Ammon's horn (tissue), 1 donor: ENCODE results near the gene MMP21.

Experiments used
- DNase-seq: peaks from one replicate; pipeline ENCODE4 v3.0.0-alpha.2; 2016; ENCODE audit warnings: low spot score

Gene MMP21, protein sequence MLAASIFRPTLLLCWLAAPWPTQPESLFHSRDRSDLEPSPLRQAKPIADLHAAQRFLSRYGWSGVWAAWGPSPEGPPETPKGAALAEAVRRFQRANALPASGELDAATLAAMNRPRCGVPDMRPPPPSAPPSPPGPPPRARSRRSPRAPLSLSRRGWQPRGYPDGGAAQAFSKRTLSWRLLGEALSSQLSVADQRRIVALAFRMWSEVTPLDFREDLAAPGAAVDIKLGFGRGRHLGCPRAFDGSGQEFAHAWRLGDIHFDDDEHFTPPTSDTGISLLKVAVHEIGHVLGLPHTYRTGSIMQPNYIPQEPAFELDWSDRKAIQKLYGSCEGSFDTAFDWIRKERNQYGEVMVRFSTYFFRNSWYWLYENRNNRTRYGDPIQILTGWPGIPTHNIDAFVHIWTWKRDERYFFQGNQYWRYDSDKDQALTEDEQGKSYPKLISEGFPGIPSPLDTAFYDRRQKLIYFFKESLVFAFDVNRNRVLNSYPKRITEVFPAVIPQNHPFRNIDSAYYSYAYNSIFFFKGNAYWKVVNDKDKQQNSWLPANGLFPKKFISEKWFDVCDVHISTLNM

GRCh38 chr10:125775491-125776106 is at the start of gene MMP21:
TSS of gene MMP21 (minus strand) at chr10:125775821. CDS start at chr10:125775821, 0 bp downstream.
- DNase-seq = no peak

DNA sequence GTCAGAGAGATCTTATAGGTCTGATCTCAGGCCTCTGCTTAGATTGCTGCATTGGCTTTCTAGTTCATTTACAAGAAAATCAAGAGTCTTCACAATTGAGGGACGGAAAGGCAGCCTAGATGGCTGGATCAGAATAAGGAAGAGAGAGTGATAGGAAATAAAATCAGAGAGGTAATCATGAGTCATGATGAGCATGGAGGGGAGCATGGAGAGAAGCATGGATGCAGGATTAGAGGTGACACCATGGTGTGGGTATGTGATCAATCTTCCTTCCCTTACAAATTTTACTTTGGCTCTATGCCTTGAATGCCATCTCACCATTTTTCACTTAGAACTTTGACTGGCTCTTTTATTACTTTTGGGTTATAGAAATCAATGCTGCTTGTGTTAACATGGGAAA is 49.1 kb upstream of the MMP21 start:
- no peak for DNase-seq

DNA sequence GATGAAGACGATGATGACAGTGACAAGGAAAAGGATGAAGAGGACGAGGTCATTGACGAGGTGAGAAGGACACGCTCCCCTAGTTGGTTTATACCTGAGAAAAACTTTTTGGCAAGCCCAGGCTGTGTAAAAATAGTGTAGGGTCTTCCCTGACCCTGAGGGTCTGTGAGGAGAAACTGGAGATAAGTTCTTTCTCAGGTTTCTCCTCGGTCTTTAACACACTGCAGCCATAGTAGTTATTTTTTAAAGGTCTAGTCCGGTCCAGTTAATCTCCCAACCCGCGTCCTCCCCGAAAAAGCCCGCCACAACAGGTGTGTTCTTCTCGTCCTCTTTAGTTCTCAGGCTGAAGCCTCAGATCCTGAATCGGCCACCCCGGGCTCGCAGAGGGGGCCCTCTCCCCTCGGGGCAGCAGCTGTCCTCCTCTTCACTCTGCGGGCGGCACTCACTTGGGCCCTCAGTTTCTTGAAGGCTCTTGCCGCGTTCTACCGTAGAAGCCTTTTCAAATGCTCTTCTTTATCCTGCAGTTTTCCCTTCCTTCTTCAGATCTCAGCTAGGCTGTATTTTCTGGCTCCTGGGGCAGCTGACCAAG is 48.1 kb upstream of the MMP21 start:
- no peak for DNase-seq

DNA sequence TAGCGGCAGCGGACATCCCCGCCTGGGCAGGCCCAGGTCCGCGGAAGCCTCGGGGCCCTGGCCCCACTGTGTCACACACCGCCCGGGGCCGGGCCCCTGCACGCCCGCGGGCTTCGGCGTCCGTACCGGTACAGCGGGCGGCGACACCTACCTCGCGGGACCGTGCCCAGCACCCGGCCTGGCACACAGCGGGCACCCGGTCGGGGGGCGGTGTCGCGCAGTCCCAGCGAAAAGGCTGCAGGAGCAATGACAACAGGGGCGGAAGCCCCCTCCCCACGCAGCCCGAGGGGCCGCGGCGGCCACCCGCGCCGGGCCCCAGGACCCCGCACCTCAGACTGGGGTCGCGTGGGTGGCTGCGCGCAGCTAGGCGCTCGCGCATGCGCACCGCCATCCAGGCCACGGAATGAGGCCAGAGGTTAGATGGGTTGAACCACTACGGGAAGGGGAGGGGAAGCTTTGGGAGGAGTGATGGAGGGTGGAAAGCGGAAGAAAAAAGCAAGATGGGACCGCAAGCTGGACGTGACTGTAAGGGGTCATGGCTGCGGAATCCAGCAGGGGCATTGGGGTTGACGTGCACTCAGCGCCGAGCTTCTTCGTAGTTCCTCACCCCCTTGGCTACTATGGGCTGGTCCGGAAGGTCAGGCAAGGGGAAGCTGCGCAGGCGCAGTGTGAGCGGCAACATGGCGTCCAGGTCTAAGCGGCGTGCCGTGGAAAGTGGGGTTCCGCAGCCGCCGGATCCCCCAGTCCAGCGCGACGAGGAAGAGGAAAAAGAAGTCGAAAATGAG is 47.4 kb upstream of the MMP21 start, which contains the start of the genes BCCIP and UROS:
Gene BCCIP, plus strand, starts transcription at position 669 of the 785 bp plus-strand sequence. Its CDS starts 12 bp downstream, at position 681.
Gene UROS, minus strand, starts transcription at position 381 of the 785 bp plus-strand sequence. CDS start 6,759 bp downstream, outside the sequence.
- DNase-seq = peak; percentile 91

- DNase-seq = no peak
Observed at GRCh38 chr10:125820701-125821100, 45.1 kb upstream of the MMP21 start.

GRCh38 chr10:125817337-125817946 is 41.8 kb upstream of the MMP21 start:
- no peak for DNase-seq

DNA sequence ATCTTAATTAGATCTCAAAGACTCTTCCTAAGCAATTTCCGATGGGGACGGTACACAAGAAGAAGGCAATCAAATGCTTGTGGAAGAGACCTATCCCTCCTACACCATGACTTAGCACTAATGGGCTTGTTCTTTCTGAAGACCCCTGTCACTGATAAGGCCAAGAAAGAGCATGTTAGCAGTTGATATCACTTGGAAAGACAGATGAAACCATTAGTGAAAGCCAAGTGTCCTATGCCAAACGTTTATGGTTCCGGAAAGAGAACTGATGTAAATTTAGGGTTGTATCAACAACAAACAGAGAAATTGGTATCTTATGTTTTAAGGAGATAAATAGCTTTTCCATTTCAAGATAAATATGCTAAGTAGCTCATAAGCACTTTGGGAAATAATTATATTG is 40.9 kb upstream of the MMP21 start:
- DNase-seq = no peak

GRCh38 chr10:125815764-125816163 is 40.1 kb upstream of the MMP21 start:
- no peak for DNase-seq

GRCh38 chr10:125812128-125812750 is 36.6 kb upstream of the MMP21 start:
- DNase-seq = no peak

DNA sequence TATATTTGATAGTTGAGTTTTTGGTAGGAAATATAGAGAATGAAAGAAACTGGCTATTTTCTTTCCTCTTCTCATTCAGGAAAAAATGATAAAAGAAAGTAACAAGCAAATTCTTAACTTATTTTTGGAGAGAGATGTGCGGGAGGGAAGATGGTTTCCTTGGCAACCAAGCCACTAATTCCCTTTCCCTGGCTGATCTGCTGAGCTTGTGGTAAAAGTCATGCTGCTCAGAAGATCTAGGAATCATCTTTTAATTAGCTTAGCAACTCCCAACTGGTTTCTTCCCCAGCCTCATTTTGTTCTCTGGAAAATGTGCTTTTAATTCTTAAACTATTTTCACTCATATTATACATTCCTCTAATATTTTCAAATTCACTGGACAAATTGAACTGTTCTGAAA is 35.6 kb upstream of the MMP21 start:
- DNase-seq = no peak

DNA sequence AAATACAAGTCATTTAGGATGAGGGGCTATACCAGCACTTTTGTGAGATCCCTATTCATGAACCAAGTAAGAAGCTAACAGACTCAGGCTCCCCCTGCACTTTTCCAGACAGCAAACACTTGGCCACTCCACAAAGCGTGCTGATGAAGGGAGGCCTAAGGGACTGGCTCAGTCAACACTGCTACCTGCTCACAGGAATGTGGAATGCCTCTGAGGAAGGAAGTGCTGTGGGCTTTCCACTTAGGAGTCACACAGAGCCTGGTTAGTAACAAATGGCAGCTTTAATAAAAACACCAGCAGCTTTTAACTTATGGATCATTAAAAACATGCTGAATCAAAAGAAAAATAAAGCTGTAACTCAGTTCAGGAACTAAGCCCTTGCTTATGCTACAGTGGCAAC is 32.4 kb upstream of the MMP21 start:
- no peak for DNase-seq

GRCh38 chr10:125802739-125803138 is 27.1 kb upstream of the MMP21 start:
- DNase-seq = no peak

DNA sequence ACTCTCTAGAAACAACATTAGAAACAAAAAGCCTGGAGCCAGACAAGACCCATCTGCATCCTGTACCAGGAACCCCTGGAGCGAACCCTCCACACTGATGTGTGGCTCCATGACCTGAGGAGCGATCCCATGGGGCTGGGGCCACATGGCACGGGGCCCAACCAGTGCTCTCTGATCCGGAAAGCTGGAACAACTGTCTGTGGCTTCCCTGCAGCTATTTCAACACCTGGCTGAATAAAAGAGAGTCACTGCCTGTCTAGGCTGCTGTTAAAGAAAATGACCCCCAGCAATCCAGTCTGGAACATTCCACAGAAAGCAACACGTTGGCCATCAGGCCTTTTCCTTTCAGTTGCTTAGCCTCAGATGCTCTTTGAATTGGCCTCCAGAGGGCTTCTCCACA is 26.5 kb upstream of the MMP21 start:
- no peak for DNase-seq

GRCh38 chr10:125801574-125801973 is 26.0 kb upstream of the MMP21 start:
- DNase-seq = no peak

- DNase-seq = no peak
Observed at GRCh38 chr10:125799451-125800182, 24.0 kb upstream of the MMP21 start.

DNA sequence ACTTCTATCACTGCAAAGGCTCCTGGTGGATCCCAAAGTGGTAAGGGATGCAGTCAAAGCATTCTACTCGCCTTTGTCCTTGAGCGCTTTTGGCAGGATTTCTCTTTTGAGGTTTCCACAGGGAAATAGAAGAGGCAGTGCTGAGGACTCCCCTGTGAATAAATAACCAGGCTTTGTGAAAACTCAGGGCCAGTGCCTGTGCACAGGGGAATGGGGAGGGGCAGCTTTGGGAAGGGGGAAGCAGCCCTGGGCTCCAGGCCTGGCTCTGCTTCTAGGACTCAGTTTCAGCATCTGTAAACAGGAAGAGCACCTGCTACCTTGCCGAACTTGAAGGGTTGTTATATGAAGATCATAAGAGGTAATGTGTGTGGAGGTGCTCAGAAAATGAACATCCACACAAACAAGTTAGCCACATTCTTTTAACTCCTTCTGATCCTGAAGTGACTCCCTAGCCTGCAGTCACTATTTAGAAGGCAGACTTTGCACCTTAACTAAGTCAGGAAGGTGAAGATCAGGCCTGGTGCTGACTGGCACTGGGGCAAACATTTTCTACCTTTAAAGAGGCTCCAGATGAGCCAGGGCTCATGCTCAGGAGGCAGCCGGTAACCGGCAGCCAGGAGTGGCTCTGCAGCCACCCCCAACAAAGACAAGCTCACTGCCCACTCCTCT is 22.5 kb upstream of the MMP21 start:
- DNase-seq = no peak

- no peak for DNase-seq
Observed at GRCh38 chr10:125797424-125797823, 21.8 kb upstream of the MMP21 start.

DNA sequence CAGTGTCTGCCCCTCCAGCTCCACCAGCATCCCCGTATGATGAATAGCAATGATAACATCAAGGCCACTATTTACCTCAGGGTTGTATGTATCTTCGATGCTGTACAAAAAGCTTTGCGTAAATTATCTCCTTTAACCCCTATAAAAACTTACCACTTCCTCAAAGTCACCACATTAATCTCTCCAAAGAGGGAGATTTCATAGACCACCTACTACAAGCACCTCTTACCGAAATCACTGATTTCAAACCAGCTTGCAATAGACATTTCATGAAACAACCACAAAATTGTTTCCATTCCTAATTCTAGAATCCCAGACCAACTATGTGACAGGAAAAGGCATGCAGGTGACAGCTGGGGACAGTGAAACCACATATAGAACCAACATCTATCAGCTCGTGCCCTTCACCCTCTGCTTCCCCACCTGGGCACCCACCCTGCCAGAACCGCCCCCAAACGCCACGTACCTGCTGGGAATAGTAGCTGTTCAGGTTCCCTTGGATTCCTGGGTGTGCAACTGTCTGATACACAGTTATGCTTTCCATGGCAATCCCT is 20.1 kb upstream of the MMP21 start:
- no peak for DNase-seq

DNA sequence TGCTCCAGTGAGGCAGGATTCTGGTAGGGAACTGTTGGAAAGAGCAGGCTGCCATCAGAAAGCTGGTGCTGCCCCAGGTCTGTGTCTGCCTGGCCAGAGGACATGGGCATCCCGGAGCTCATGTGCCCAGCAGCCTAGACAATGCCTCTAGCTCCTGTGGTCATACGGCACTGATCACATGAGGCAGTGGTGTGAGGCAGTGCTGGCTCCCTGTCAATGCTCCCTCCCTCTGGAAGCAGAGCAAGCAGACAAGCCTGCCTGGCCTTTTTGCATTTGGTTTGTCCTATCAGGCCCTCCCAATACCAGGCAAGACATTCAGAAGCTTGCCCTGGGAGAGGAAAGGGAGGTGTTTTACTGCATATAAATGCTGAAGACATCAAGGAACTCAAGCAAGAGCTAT is 19.5 kb upstream of the MMP21 start:
- peak; percentile 95 for DNase-seq
